ENCODE results near the gene PPP1R9A.

PPP1R9A gene

DNA sequence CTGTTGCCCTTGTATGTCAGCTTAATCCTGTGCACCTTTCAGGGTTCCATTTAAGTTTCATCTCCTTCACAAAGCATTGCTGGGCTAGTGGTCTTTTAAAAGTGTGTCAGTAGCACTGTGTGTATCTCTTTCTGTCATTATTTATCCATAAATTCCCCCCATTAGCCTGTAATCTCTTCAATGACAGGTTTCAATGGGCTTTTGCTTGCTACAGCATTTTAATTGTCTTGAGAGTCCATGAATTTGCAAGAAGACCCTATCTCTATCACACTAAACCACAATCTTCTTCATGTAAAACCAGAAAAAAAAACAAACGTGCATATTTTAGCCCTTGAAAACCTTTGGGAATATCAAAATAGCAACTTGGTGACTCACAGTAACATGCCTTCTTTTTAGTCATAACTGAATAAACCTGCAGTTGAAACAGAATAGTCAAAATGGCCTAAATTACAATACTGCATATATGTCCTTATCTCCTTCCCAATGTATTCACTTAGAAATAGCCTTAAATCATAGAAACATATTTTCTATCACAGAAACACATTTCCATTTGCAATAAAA lies 298.4 kb downstream of the PPP1R9A start:
- DNase-seq (ENCODE audit: low spot score) = no peak
- Histone ChIP-seq H3K23ac (ENCODE audit: low read depth, low read length, poor library complexity) (no peak overlapping the region), H2BK5ac (ENCODE audit: low read length) (no peak overlapping the region), H2BK120ac (ENCODE audit: low read depth, low read length) (no peak overlapping the region), H3K9me3 (replicated peaks in 1 of 2; ENCODE audit: control insufficient read depth in 2 of 2, insufficient read depth in 1 of 2, low read depth in 1 of 2, low read length in 2 of 2) (peaks cover 2 to 3% of the 10 kb centered on the region in 2 donors), H4K8ac (ENCODE audit: low read depth, low read length) (no peak overlapping the region), H3K4ac (ENCODE audit: low read length) (no peak overlapping the region), H2BK15ac (ENCODE audit: low read length) (no peak overlapping the region), H3K27ac (replicated peaks; ENCODE audit: low read length) (no peak overlapping the region), H3K27me3 (ENCODE audit: control insufficient read depth in 3 of 3, insufficient read depth in 3 of 3, low read depth in 1 of 3, low read length in 3 of 3) (peaks cover 0 to 2% (median 0%) of the 10 kb centered on the region in 3 experiments), H2BK12ac (ENCODE audit: low read length) (no peak overlapping the region), H3K79me1 (ENCODE audit: low read depth, low read length) (no peaks in the 10 kb centered on the region), H3K9ac (ENCODE audit: low read depth, low read length, poor library complexity) (no peak overlapping the region), H3K14ac (ENCODE audit: low read length) (no peak overlapping the region), H3K4me2 (ENCODE audit: insufficient read depth, low read length, poor library complexity, severe bottlenecking) (no peak overlapping the region), H3K36me3 (replicated peaks in 1 of 2; ENCODE audit: control insufficient read depth in 2 of 2, insufficient read depth in 2 of 2, low read length in 2 of 2) (peaks cover 0 to 4% of the 10 kb centered on the region in 2 donors), H3K4me1 (ENCODE audit: control insufficient read depth in 2 of 2, insufficient read depth in 1 of 2, low read depth in 1 of 2, low read length in 2 of 2) (peaks cover 7 to 9% of the 10 kb centered on the region in 2 donors), H2AFZ (ENCODE audit: low read length) (no peak overlapping the region), H3K4me3 (ENCODE audit: low read length in 2 of 2) (no peak overlapping the region), H3K18ac (ENCODE audit: low read length) (no peak overlapping the region), H2AK5ac (ENCODE audit: low read depth, low read length) (no peak overlapping the region), H4K91ac (ENCODE audit: low read depth, low read length, poor library complexity) (no peak overlapping the region)
- no CpG with 5 or more reads among the region's 1 CpG for WGBS, 2 donors (ENCODE audit: extremely low coverage in 2 of 2, insufficient read length in 2 of 2, insufficient replicate concordance in 1 of 2)

DNA sequence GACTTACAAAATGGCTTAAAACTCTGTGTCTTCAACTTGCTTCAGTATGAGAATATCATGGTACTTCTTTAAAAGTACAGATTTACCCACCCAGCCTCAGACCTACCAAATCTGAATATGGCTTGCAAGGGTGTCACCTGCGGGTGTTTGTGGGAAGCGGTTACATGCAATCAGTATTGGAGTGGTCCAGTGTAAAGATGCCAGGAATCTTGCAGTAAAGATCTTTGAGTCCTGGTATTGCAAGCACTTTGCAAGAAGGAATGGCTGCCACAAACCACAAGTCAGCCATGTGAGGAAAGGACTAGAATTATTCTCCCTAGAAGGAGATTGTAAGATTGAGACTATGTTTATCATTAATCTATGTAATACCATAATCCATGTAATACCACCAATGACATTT lies 301.9 kb downstream of the PPP1R9A start:
- no peak overlapping the region for H3K4ac ChIP-seq (ENCODE audit: low read length)
- H2BK5ac ChIP-seq (ENCODE audit: low read length) = no peak overlapping the region
- no peak overlapping the region for H4K8ac ChIP-seq (ENCODE audit: low read depth, low read length)
- H2BK15ac ChIP-seq (ENCODE audit: low read length) = no peak overlapping the region
- no peak overlapping the region for H2AK5ac ChIP-seq (ENCODE audit: low read depth, low read length)
- no peak for DNase-seq (ENCODE audit: low spot score)
- H3K4me1 ChIP-seq (ENCODE audit: control insufficient read depth in 2 of 2, insufficient read depth in 1 of 2, low read depth in 1 of 2, low read length in 2 of 2) = peaks cover 7 to 9% of the 10 kb centered on the region in 2 donors
- H3K27ac ChIP-seq (replicated peaks; ENCODE audit: low read length) = no peak overlapping the region
- peaks cover 5 to 7% of the 10 kb centered on the region in 2 donors for H3K9me3 ChIP-seq (replicated peaks in 1 of 2; ENCODE audit: control insufficient read depth in 2 of 2, insufficient read depth in 1 of 2, low read depth in 1 of 2, low read length in 2 of 2)
- H3K79me1 ChIP-seq (ENCODE audit: low read depth, low read length) = no peaks in the 10 kb centered on the region
- H2BK12ac ChIP-seq (ENCODE audit: low read length) = no peak overlapping the region
- H4K91ac ChIP-seq (ENCODE audit: low read depth, low read length, poor library complexity) = no peak overlapping the region
- no CpG with 5 or more reads among the region's 2 CpGs for WGBS, 2 donors (ENCODE audit: extremely low coverage in 2 of 2, insufficient read length in 2 of 2, insufficient replicate concordance in 1 of 2)
- no peak overlapping the region for H2BK120ac ChIP-seq (ENCODE audit: low read depth, low read length)
- H3K18ac ChIP-seq (ENCODE audit: low read length) = no peak overlapping the region
- no peak overlapping the region for H3K23ac ChIP-seq (ENCODE audit: low read depth, low read length, poor library complexity)
- no peak overlapping the region for H3K4me3 ChIP-seq (ENCODE audit: low read length in 2 of 2)
- H2AFZ ChIP-seq (ENCODE audit: low read length) = no peak overlapping the region
- no peak overlapping the region for H3K14ac ChIP-seq (ENCODE audit: low read length)
- no peak overlapping the region for H3K9ac ChIP-seq (ENCODE audit: low read depth, low read length, poor library complexity)
- H3K4me2 ChIP-seq (ENCODE audit: insufficient read depth, low read length, poor library complexity, severe bottlenecking) = no peak overlapping the region
- H3K27me3 ChIP-seq (ENCODE audit: control insufficient read depth in 3 of 3, insufficient read depth in 3 of 3, low read depth in 1 of 3, low read length in 3 of 3) = peaks cover 0 to 2% (median 0%) of the 10 kb centered on the region in 3 experiments
- H3K36me3 ChIP-seq (replicated peaks in 1 of 2; ENCODE audit: control insufficient read depth in 2 of 2, insufficient read depth in 2 of 2, low read length in 2 of 2) = peaks cover 0 to 4% of the 10 kb centered on the region in 2 donors

GRCh38 chr7:95209788-95210187 lies 302.4 kb downstream of the PPP1R9A start:
- Histone ChIP-seq H3K4ac (ENCODE audit: low read length) (no peak overlapping the region), H2AFZ (ENCODE audit: low read length) (no peak overlapping the region), H2BK120ac (ENCODE audit: low read depth, low read length) (no peak overlapping the region), H4K8ac (ENCODE audit: low read depth, low read length) (no peak overlapping the region), H3K9me3 (replicated peaks in 1 of 2; ENCODE audit: control insufficient read depth in 2 of 2, insufficient read depth in 1 of 2, low read depth in 1 of 2, low read length in 2 of 2) (peaks cover 3 to 12% of the 10 kb centered on the region in 2 donors), H4K91ac (ENCODE audit: low read depth, low read length, poor library complexity) (no peak overlapping the region), H3K4me2 (ENCODE audit: insufficient read depth, low read length, poor library complexity, severe bottlenecking) (no peak overlapping the region), H3K14ac (ENCODE audit: low read length) (no peak overlapping the region), H3K27ac (replicated peaks; ENCODE audit: low read length) (no peak overlapping the region), H3K18ac (ENCODE audit: low read length) (no peak overlapping the region), H3K4me3 (ENCODE audit: low read length in 2 of 2) (no peak overlapping the region), H2BK5ac (ENCODE audit: low read length) (no peak overlapping the region), H3K79me1 (ENCODE audit: low read depth, low read length) (no peaks in the 10 kb centered on the region), H2AK5ac (ENCODE audit: low read depth, low read length) (no peak overlapping the region), H3K23ac (ENCODE audit: low read depth, low read length, poor library complexity) (no peak overlapping the region), H3K4me1 (ENCODE audit: control insufficient read depth in 2 of 2, insufficient read depth in 1 of 2, low read depth in 1 of 2, low read length in 2 of 2) (peaks cover 3 to 9% of the 10 kb centered on the region in 2 donors), H3K36me3 (replicated peaks in 1 of 2; ENCODE audit: control insufficient read depth in 2 of 2, insufficient read depth in 2 of 2, low read length in 2 of 2) (peaks cover 0 to under 1% of the 10 kb centered on the region in 2 donors), H2BK15ac (ENCODE audit: low read length) (no peak overlapping the region), H2BK12ac (ENCODE audit: low read length) (no peak overlapping the region), H3K9ac (ENCODE audit: low read depth, low read length, poor library complexity) (no peak overlapping the region), H3K27me3 (ENCODE audit: control insufficient read depth in 3 of 3, insufficient read depth in 3 of 3, low read depth in 1 of 3, low read length in 3 of 3) (no peaks in the 10 kb centered on the region)
- WGBS, 2 donors (ENCODE audit: extremely low coverage in 2 of 2, insufficient read length in 2 of 2, insufficient replicate concordance in 1 of 2) = no CpG with 5 or more reads among the region's 2 CpGs
- no peak for DNase-seq (ENCODE audit: low spot score)

- Histone ChIP-seq H2BK5ac (ENCODE audit: low read length) (no peak overlapping the region), H2AK5ac (ENCODE audit: low read depth, low read length) (no peak overlapping the region), H3K4me2 (ENCODE audit: insufficient read depth, low read length, poor library complexity, severe bottlenecking) (no peak overlapping the region), H2AFZ (ENCODE audit: low read length) (no peak overlapping the region), H2BK12ac (ENCODE audit: low read length) (no peak overlapping the region), H2BK15ac (ENCODE audit: low read length) (no peak overlapping the region), H3K23ac (ENCODE audit: low read depth, low read length, poor library complexity) (no peak overlapping the region), H4K8ac (ENCODE audit: low read depth, low read length) (no peak overlapping the region), H3K27me3 (ENCODE audit: control insufficient read depth in 3 of 3, insufficient read depth in 3 of 3, low read depth in 1 of 3, low read length in 3 of 3) (no peaks in the 10 kb centered on the region), H3K4ac (ENCODE audit: low read length) (no peak overlapping the region), H4K91ac (ENCODE audit: low read depth, low read length, poor library complexity) (no peak overlapping the region), H3K14ac (ENCODE audit: low read length) (no peak overlapping the region), H3K9ac (ENCODE audit: low read depth, low read length, poor library complexity) (no peak overlapping the region), H2BK120ac (ENCODE audit: low read depth, low read length) (no peak overlapping the region), H3K36me3 (replicated peaks in 1 of 2; ENCODE audit: control insufficient read depth in 2 of 2, insufficient read depth in 2 of 2, low read length in 2 of 2) (no peaks in the 10 kb centered on the region), H3K4me1 (ENCODE audit: control insufficient read depth in 2 of 2, insufficient read depth in 1 of 2, low read depth in 1 of 2, low read length in 2 of 2) (peaks cover 0 to 3% of the 10 kb centered on the region in 2 donors), H3K18ac (ENCODE audit: low read length) (no peak overlapping the region), H3K79me1 (ENCODE audit: low read depth, low read length) (no peaks in the 10 kb centered on the region), H3K9me3 (replicated peaks in 1 of 2; ENCODE audit: control insufficient read depth in 2 of 2, insufficient read depth in 1 of 2, low read depth in 1 of 2, low read length in 2 of 2) (peaks cover 3 to 12% of the 10 kb centered on the region in 2 donors), H3K27ac (replicated peaks; ENCODE audit: low read length) (no peak overlapping the region), H3K4me3 (ENCODE audit: low read length in 2 of 2) (no peak overlapping the region)
- WGBS, 2 donors (ENCODE audit: extremely low coverage in 2 of 2, insufficient read length in 2 of 2, insufficient replicate concordance in 1 of 2) = no CpG with 5 or more reads among the region's 2 CpGs
- no peak for DNase-seq (ENCODE audit: low spot score)
Observed at GRCh38 chr7:95213148-95213547, 305.8 kb downstream of the PPP1R9A start.
